GM19328 (cell line): ENCODE results near the gene GALNT11.
"Not testable (repeated sequence)": the region's sequence is repeated elsewhere in the genome, so short reads cannot be mapped to it uniquely, and the experiment has no call there.

ENCODE experiments used
- ATAC-seq: cut with Tn5 transposase; IDR thresholded peaks from one replicate; pipeline ENCODE4 v1.9.1; 2021; ENCODE audit warnings: mild to moderate bottlenecking, moderate library complexity; ENCODE audit not compliant: unreplicated experiment

The GALNT11 gene

DNA sequence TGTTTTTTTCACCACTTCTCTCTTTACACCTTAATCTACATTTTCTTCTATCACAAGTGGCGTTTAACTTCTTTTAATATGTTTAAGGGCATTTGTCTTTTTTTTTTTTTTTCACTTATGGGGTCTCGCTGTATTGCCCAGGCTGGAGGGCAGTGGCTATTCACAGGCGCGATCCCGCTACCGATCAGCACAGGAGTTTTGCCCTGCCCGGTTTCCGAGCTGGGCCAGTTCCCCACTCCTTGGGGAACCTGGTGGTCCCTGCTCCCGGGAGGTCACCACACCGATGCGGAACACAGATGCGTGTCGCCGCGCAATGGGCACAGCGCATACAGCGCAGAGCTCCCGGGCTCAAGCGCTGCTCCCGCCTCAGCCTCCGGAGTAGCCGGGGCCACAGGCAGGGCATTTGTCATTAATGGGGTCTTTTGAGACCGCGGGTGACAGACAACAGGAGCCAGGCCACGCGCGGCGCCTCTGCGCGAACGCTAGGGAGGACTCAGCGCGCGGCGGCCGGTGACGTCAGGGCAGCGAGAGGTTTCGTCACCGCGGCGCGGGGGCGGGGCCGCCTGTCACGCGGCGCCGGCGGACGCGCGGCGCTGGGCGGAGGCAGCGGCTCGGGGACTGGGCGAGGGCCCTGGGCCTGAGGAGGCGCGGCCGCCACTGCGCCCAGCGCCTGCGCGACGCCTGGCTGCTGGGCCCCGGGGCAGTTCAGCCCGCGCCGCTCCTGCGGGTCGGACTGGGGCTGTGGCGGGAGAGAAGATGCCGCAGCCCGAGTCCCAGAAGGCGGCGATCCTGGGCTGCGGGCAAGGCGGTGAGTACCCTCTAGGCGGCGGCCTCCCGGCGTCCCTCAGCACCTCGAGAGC, at the start of gene GALNT11:
TSS of gene GALNT11 (plus strand) at position 598 of the 860 bp plus-strand sequence. CDS start 68,554 bp downstream, outside the sequence.
- ATAC-seq: peak; percentile 96

GRCh38 chr7:151978616-151979015, 46.9 kb upstream of the GALNT11 start:
- ATAC-seq: no peak

DNA sequence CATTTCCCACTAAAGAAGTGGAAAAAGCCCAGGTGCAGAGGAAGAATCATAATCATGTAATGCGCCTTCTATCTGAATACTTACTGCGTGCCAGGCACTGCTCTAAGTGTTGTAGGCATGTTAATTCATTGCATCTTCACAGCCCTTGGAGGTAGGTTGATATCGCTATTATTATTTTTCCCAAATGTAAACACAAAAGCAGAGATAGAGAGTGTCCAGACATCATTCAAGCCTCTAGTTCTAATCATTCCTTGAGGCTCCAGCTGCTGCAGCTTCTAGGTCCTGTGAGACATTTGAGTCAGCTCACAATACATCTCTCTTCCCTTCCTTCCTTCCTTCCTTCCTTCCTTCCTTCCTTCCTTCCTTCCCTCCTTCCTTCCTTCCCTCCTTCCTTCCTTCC, 44.3 kb upstream of the GALNT11 start:
- ATAC-seq: no peak

DNA sequence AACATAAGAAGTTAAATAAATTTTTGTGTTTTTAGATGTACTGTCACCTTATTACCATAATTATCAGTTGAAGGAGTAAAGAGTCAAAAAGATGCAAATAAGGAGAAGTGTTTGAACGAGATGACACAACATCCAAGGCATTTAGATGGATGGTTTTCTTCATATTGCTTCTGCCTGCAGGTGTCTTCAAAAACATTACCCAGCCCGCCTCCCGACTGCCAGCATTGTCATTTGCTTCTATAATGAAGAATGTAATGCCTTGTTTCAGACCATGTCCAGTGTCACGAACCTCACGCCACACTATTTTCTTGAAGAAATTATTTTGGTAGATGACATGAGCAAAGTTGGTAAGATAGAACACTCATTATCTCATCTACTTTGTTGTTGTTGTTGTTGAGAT, 42.7 kb upstream of the GALNT11 start:
- no peak for ATAC-seq

DNA sequence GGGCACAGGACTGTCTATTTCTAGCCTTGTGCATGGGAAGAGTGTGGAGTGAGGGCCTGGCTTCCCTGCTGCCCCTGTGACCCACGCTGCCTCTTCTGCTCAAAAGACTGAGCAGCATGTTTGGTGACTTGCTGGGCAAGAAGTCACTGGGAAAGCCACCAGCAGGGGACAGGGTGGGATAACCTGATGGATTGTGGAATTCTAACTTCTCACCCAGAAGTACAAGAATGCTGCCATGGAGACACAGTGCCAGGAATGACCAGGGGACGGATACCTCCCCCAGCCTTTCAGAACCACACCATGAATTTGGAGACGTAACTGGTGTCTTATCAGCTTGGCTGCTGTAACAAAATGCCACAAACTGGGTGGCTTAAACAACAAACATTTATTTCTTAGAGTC, 40.9 kb upstream of the GALNT11 start:
- ATAC-seq: no peak

DNA sequence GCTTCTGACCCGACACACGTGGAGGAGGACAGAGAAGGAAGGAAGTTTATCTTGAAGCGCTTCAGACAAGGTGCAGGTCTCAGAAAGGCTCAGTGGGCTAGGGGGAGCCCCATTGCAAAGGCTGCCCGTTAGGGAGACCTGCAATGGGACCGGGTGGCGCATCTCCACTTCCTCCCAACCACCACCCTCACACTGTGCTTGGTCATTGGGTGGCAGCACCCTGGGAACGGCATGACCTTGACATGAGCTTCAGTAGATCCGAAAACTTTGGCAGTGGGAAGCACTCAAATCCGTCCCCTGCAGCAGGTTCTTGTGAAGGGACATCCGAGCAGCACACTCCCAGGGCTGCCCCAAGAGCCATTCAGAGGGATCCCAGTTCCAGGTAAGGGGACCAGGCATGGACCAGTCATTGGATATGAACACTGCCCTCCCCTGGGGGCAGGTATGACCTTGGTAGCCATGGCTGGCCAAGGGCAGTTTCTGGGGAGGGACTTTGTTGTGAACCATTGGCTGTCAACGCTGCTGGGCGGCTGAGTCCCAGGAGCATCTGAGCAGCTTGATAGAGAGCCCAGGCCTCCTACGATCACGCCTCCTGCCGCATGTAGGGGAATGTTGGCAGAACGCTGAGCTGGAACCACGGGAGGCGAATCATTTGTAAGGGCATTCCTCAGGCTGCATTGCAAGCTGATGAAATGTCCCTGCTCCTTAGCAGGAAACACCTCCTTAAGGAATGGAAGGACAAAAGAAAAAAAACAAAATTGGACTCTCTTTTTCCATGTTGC, 37.5 kb upstream of the GALNT11 start:
- no peak for ATAC-seq

- no peak for ATAC-seq
Measured at GRCh38 chr7:151992375-151992774, 33.1 kb upstream of the GALNT11 start.

DNA sequence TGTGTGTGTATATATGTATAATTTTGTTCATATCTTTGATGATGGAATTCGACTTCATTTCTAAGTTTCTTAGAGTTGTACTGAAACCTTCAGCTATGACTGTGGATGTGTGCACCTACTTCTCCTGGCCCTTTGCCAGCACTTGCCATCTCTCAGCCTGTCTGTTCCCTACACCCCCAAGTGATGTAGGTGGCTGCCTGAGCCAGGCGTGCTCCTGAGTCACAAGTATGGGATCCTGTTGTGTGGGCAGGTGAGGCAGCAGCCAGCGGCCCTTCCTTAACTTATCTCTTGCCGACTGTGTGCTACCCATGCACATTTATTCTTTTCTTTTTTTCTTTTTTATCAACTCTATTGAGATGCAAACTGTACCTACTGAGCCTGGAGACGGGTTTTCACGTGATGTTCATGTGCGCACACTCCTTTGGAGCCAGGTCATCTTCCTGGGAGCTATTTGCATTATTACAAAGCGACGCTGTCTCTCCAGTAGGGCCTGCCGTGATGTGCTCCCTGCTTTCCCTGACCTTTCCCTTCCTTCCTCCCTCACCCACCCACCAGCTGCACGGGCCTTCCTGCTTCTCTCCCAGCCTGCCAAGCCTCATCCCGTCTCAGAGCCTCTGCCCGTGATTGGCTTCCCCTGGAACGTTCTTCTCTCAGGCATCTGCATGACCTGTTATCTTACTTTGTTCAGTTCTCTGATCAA, 31.3 kb upstream of the GALNT11 start:
- no peak for ATAC-seq

GRCh38 chr7:151999424-152000090, 25.9 kb upstream of the GALNT11 start:
- no peak for ATAC-seq

GRCh38 chr7:152000191-152000590, 25.3 kb upstream of the GALNT11 start:
- no peak for ATAC-seq

GRCh38 chr7:152006336-152006735, 19.1 kb upstream of the GALNT11 start:
- ATAC-seq: no peak

DNA sequence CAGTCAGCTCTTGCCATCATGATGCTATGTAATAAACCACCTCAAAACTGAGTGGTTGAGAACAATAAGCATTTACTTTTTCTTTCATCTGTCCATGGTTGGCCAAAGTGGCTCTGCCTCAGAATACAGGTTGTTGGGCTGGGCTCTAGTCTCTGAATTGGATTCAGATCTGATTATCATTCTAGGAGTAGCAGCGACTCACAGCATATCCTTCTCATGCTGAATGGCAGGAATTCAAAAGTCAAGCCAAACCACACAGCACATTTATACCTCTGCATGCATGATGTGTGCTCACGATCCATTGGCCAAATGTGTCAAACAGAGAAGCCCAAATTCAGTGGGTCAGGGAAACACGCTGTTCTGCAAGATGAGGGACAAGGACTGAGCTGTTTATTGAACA, 13.6 kb upstream of the GALNT11 start:
- no peak for ATAC-seq

DNA sequence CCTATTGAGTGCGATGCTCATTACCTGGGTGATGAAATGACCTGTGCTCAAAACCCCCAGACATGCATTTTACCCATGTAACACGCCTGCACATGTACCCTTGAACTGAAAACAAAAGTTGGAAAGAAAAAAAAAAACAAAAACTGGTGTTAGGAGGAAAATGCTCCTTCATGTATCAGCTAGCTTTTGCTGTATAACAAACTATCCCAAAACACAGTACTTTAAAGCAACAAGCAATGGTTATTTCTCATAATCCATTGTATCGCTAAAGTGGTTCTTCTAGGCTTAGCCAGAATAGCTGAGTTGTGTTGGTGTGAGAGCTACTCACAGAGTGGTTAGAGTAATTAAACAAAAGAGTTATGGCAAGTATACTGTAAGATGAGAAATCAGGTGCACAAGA, 12.2 kb upstream of the GALNT11 start:
- ATAC-seq: no peak

- ATAC-seq: no peak
Measured at GRCh38 chr7:152013974-152014373, 11.5 kb upstream of the GALNT11 start.

GRCh38 chr7:152014722-152015121, 10.8 kb upstream of the GALNT11 start:
- no peak for ATAC-seq

DNA sequence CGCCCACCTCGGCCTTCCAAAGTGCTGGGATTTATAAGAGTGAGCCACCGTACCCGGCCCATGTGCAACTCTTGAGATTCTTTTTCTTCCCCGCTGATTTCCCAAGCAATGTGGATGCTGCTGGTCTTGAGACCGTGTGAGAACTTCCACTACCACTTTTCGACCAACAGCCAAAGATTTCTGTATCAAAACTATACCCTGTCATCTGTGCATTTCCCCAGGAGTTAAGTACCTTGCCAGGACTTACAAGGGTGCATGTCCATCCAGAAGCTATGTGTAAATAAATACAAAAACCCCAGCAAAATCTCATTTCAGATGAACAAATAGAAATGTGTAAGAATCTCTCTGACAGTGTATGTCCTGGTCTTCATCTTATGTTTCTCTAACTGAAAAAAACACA, 9.9 kb upstream of the GALNT11 start:
- ATAC-seq: no peak

DNA sequence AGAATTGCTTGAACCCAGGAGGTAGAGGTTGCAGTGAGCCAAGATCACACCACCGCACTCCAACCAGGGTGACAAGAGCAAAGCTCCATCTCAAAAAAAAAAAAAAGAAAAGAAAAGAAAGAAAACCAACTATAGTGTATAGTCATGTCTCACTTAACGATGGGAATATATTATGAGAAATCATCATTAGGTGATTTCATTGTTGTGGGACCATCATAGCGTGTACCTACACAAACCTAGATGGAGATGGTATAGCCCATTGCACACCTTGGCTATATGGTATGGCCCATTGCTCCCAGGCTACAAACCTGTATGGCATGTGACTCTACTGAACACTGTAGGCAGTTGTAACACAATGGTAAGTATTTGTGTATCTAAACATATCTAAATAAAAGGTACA, 8.5 kb upstream of the GALNT11 start:
- no peak for ATAC-seq

GRCh38 chr7:152017683-152018082, 7.8 kb upstream of the GALNT11 start:
- not testable (repeated sequence) for ATAC-seq

- not testable (repeated sequence) for ATAC-seq
Measured at GRCh38 chr7:152021740-152022139, 3.7 kb upstream of the GALNT11 start.

GRCh38 chr7:152025937-152026890, 740 bp downstream of the GALNT11 start:
- ATAC-seq: no peak
